Measurements from ENCODE around the gene CELF1. TPM values are rescaled to one million over a fixed set of nuclear protein-coding genes. Genes with fewer than 3 reads are reported as not detected.

The CELF1 gene
- total and polyA plus RNA-seq, 2 of the 13 experiments (the other 11 are each of a cell fraction or from before 2014, with no cell fraction given), result 69.0 to 80.1 TPM

GRCh38 chr11:47426062-47426956 lies 126.6 kb downstream of the CELF1 start, which contains the start of gene PSMC3 (continued):
- no peak for TF ChIP-seq ZBTB14 (CRISPR knock-in tag; IDR thresholded peaks at IDR 0.05)
- TF ChIP-seq BHLHE40 (IDR thresholded peaks at IDR 0.05; ENCODE audit: low read length), result peak; percentile 34; the same call in 1 of the 2 replicates
- no peak for TF ChIP-seq ZNF720 (CRISPR knock-in tag; IDR thresholded peaks at IDR 0.05)
- no peak for TF ChIP-seq IKZF4 (CRISPR knock-in tag; IDR thresholded peaks at IDR 0.05; ENCODE audit: borderline replicate concordance, low read depth, not compliant biosample characterization)
- TF ChIP-seq HNRNPLL (IDR thresholded peaks at IDR 0.05; ENCODE audit: low read depth, low read length, poor library complexity, severe bottlenecking), result peak; percentile 65
- TF ChIP-seq TEF (CRISPR knock-in tag; IDR thresholded peaks at IDR 0.05), result 0 out of 2 replicates have a peak, but pooled peaks have one; percentile 51
- TF ChIP-seq ZMYM4 (CRISPR knock-in tag; IDR thresholded peaks at IDR 0.05), result no peak
- TF ChIP-seq POGK (CRISPR knock-in tag; conservative IDR thresholded peaks at IDR 0.05), result 0 out of 2 replicates have a peak, but pooled peaks have one; percentile 18
- TF ChIP-seq ZFP37 (CRISPR knock-in tag; IDR thresholded peaks at IDR 0.05; ENCODE audit: borderline replicate concordance), result 0 out of 2 replicates have a peak, but pooled peaks have one; percentile 38
- no peak for TF ChIP-seq ARHGAP35 (CRISPR knock-in tag; IDR thresholded peaks at IDR 0.05; ENCODE audit: borderline replicate concordance)
- TF ChIP-seq ZNF274 (CRISPR knock-in tag; IDR thresholded peaks at IDR 0.05), result peak; percentile 29; the same call in 1 of the 2 replicates
- no peak for TF ChIP-seq GPN1 (CRISPR knock-in tag; IDR thresholded peaks at IDR 0.05; ENCODE audit: borderline replicate concordance)
- no peak for TF ChIP-seq E2F2 (CRISPR knock-in tag; IDR thresholded peaks at IDR 0.05; ENCODE audit: borderline replicate concordance)
- TF ChIP-seq KLF13 (CRISPR knock-in tag; IDR thresholded peaks at IDR 0.05), result no peak
- TF ChIP-seq NFE2L1 (CRISPR knock-in tag; IDR thresholded peaks at IDR 0.05; ENCODE audit: borderline replicate concordance), result peak; percentile 98
- no peak for TF ChIP-seq ZNF552 (CRISPR knock-in tag; IDR thresholded peaks at IDR 0.05; ENCODE audit: borderline replicate concordance)
- 0 out of 2 replicates have a peak, but pooled peaks have one; percentile 40 for TF ChIP-seq ZNF160 (CRISPR knock-in tag; IDR thresholded peaks at IDR 0.05)
- TF ChIP-seq NONO (IDR thresholded peaks at IDR 0.05), result no peak
- TF ChIP-seq NONO (CRISPR knock-in tag; conservative IDR thresholded peaks at IDR 0.05), result peak; percentile 43; the same call in 1 of the 2 replicates
- TF ChIP-seq MYC (CRISPR knock-in tag; IDR thresholded peaks at IDR 0.05; ENCODE audit: borderline replicate concordance), result no peak; the same call in none of the 2 replicates
- TF ChIP-seq SIX1 (CRISPR knock-in tag; IDR thresholded peaks at IDR 0.05; ENCODE audit: borderline replicate concordance), result no peak
- TF ChIP-seq SAP130 (CRISPR knock-in tag; IDR thresholded peaks at IDR 0.05; ENCODE audit: low read depth), result peak; percentile 73
- peak; percentile 92 for TF ChIP-seq KAT8 (CRISPR knock-in tag; IDR thresholded peaks at IDR 0.05)
- TF ChIP-seq CENPX (CRISPR knock-in tag; IDR thresholded peaks at IDR 0.05), result no peak
- no peak for TF ChIP-seq ZNF432 (CRISPR knock-in tag; IDR thresholded peaks at IDR 0.05; ENCODE audit: borderline replicate concordance)
